HEK293T (cell line): Measurements from ENCODE around the gene ANO2.

Experiments
- BHLHE40 ChIP-seq: fragments of 450-650 bp; IDR thresholded peaks from 2 replicates; pipeline ENCODE4 v1.6.1; 2016; ENCODE audit warnings: mild to moderate bottlenecking, moderate library complexity, borderline replicate concordance
- CTBP1 ChIP-seq: fragments of 450-650 bp; IDR thresholded peaks from 2 replicates; pipeline ENCODE4 v1.6.1; 2016; ENCODE audit warnings: borderline replicate concordance
- ELF4 ChIP-seq: fragments of 450-650 bp; IDR thresholded peaks from 2 replicates; pipeline ENCODE4 v1.6.1; 2017; ENCODE audit warnings: antibody characterized with exemption
- LEF1 ChIP-seq: fragments of 450-650 bp; IDR thresholded peaks from 2 replicates; pipeline ENCODE4 v1.6.1; 2017; ENCODE audit warnings: mild to moderate bottlenecking, borderline replicate concordance
- TARDBP ChIP-seq: fragments of 450-650 bp; IDR thresholded peaks from 2 replicates; pipeline ENCODE4 v1.6.1; 2016

DNA sequence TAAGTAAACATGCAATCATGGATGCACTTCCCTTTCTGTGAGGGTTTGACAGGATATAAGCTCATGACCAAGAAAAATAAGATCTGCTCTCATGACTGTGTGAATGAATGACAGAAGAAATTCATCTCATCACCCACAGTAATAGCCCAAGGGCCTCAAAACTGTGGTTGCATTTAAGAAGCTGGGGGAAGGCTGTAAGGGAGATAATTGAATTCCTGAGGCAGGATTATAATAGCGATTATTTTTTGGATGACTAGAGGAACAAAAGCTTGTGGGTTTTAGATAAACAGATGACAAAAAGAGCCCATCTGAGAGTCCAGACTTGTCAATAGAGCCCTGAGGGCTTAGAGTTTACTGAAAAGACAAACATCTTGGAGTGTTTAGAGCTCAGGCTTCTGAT, 352.0 kb downstream of the ANO2 start:
- no peak for TF ChIP-seq TARDBP
- TF ChIP-seq CTBP1, result no peak
- TF ChIP-seq BHLHE40, result no peak
- no peak for TF ChIP-seq LEF1
- no peak for TF ChIP-seq ELF4
